K562 (cell line): Measurements from ENCODE around the gene MICAL2. TPM values are rescaled to one million over a fixed set of nuclear protein-coding genes. Genes with fewer than 3 reads are reported as not detected.
A peak's percentile ranks its signal among the peaks of the same experiment; 100 is the strongest.

Source experiments
- ATAC-seq: fragments of 200-7000 bp; cut with Tn5 transposase; 3 replicates; pipeline ENCODE4 v1.9.1; 2020; ENCODE audit warnings: moderate library complexity
- BruUV-seq: library from RNA; stranded (reverse); fragments of 400-500 nt; replicated peaks from 2 replicates; lab custom pipeline; 2021; lab: Mats Ljungman, UMichigan
- CTCF ChIA-PET: fragments of 300-600 bp; formaldehyde crosslinking; extraction: SDS; loops from one replicate; lab custom pipeline; 2021; ENCODE audit warnings: low intra/inter-chr PET ratio; lab: Yijun Ruan, JAX
- POLR2A ChIA-PET: fragments of 300-600, 350-650 bp; sonication (Branson Sonifier 250); formaldehyde crosslinking; extraction: SDS; loops from one replicate; lab custom pipeline; 2021; ENCODE audit warnings: antibody characterized with exemption, inconsistent platforms; lab: Yijun Ruan, JAX
- DNase-seq, 4 experiments: peaks; one replicate each; pipeline versions ENCODE4 v3.0.0 to v3.0.0-alpha.2; 2011 to 2018; ENCODE audit warnings: low spot score in 3 of 4, mixed read lengths in 3 of 4; ENCODE audit errors: extremely low read depth in 1 of 4
- FAIRE-seq: peaks from 2 replicates; lab custom pipeline; 2011; peaks lifted over from hg19 to GRCh38; lab: Jason Lieb, UNC
- H2AFZ ChIP-seq: 2 replicates; pipeline ENCODE4 v1.6.0; 2011; ENCODE audit warnings: low read depth, low read length, control low read depth, inconsistent platforms
- H3K27ac ChIP-seq: fragments of 200-600 bp; 3 replicates; pipeline ENCODE4 v1.8.0; 2011; ENCODE audit warnings: low read depth, mild to moderate bottlenecking, control low read depth, inconsistent platforms, low read length, moderate library complexity, mixed read lengths; ENCODE audit errors: extremely low read depth
- H3K27me3 ChIP-seq, 2 experiments: fragments of 300-600 bp in 1 of 2; 2 replicates in 1 of 2; 3 replicates in 1 of 2; pipeline versions ENCODE4 v1.6.0 to v1.8.0; 2011; ENCODE audit warnings: inconsistent platforms in 2 of 2, low read length in 2 of 2, mild to moderate bottlenecking in 1 of 2, mixed read lengths in 1 of 2, moderate library complexity in 1 of 2; ENCODE audit not compliant: control insufficient read depth in 2 of 2, insufficient read depth in 2 of 2
- H3K36me3 ChIP-seq: fragments of 300-600 bp; 3 replicates; pipeline ENCODE4 v1.8.0; 2011; ENCODE audit warnings: mild to moderate bottlenecking, low read length, inconsistent platforms; ENCODE audit not compliant: control insufficient read depth, insufficient read depth
- H3K4me1 ChIP-seq, 2 experiments: fragments of 200-600 bp in 1 of 2; replicated peaks in 1 of 2; 2 replicates in 1 of 2; 3 replicates in 1 of 2; pipeline versions ENCODE4 v1.5.1 to v1.8.0; 2011; ENCODE audit warnings: inconsistent platforms in 2 of 2, low read length in 2 of 2, mild to moderate bottlenecking in 1 of 2, mixed read lengths in 1 of 2, moderate library complexity in 1 of 2; ENCODE audit not compliant: control insufficient read depth in 2 of 2, insufficient read depth in 2 of 2
- H3K4me2 ChIP-seq: 2 replicates; pipeline ENCODE4 v1.6.1; 2011; ENCODE audit warnings: low read length, control low read depth, inconsistent platforms, mixed read lengths; ENCODE audit not compliant: insufficient read depth
- H3K4me3 ChIP-seq: fragments of 200-600 bp; sonication (generic), shearing (Covaris generic); 2 replicates; pipeline ENCODE4 v1.5.1; 2016; ENCODE audit warnings: control low read depth, inconsistent platforms
- H3K79me2 ChIP-seq: fragments of 200-600 bp; 3 replicates; pipeline ENCODE4 v1.8.0; 2011; ENCODE audit warnings: low read length, inconsistent platforms; ENCODE audit not compliant: control insufficient read depth, insufficient read depth
- H3K9ac ChIP-seq, 2 experiments: 2 replicates each; pipeline versions ENCODE4 v1.6.0 to v1.6.1; 2011; ENCODE audit warnings: low read depth in 2 of 2, low read length in 2 of 2, control low read depth in 1 of 2, inconsistent platforms in 1 of 2, mild to moderate bottlenecking in 1 of 2, mixed read lengths in 1 of 2; ENCODE audit not compliant: insufficient read depth in 1 of 2
- H3K9me1 ChIP-seq: one replicate; pipeline ENCODE4 v1.6.0; 2011; ENCODE audit warnings: inconsistent platforms, mild to moderate bottlenecking, low read length, moderate library complexity; ENCODE audit not compliant: control insufficient read depth, insufficient read depth
- H3K9me3 ChIP-seq: replicated peaks from 2 replicates; pipeline ENCODE4 v1.5.1; 2011; ENCODE audit warnings: low read depth, low read length, inconsistent platforms; ENCODE audit not compliant: control insufficient read depth, insufficient read depth
- H4K20me1 ChIP-seq: replicated peaks from 2 replicates; pipeline ENCODE4 v1.6.1; 2011; ENCODE audit warnings: low read length, inconsistent platforms, mixed read lengths; ENCODE audit not compliant: control insufficient read depth, insufficient read depth
- ESRRA ChIP-seq: fragments of 450-650 bp; IDR thresholded peaks from 2 replicates; pipeline ENCODE4 v1.6.1; 2014; ENCODE audit warnings: low read depth, mild to moderate bottlenecking, moderate library complexity, borderline replicate concordance
- PRDM10 ChIP-seq: fragments of 450-650 bp; IDR thresholded peaks from 2 replicates; pipeline ENCODE4 v1.6.1; 2018; ENCODE audit not compliant: partially characterized antibody
- SMARCE1 ChIP-seq: fragments of 450-650 bp; IDR thresholded peaks from 2 replicates; pipeline ENCODE4 v1.7.1; 2016; ENCODE audit warnings: mild to moderate bottlenecking
- SP2 ChIP-seq: IDR thresholded peaks from 2 replicates; pipeline ENCODE4 v1.6.1; 2011; ENCODE audit warnings: mild to moderate bottlenecking, low read depth, low read length, moderate library complexity; ENCODE audit not compliant: poor library complexity, severe bottlenecking; ENCODE audit errors: extremely low read depth
- YY1 ChIP-seq, 3 experiments: IDR thresholded peaks; 2 replicates each; pipeline ENCODE4 v1.6.1; 2011; ENCODE audit warnings: low read length in 2 of 3, mild to moderate bottlenecking in 2 of 3, moderate library complexity in 2 of 3, borderline replicate concordance in 1 of 3, control low read depth in 1 of 3, low read depth in 1 of 3; ENCODE audit not compliant: insufficient read depth in 3 of 3, insufficient replicate concordance in 2 of 3, control insufficient read depth in 1 of 3, insufficient read length in 1 of 3; ENCODE audit errors: extremely low read depth in 1 of 3
- WGBS: fragments of 100-300 bp; shearing (Covaris generic); methylation state at CpG from one replicate; pipeline ENCODE4 v1.1.6; 2016; ENCODE audit warnings: low coverage, mixed read lengths; ENCODE audit not compliant: insufficient coverage; ENCODE audit errors: missing lambda C conversion rate; 5-methylcytosine and 5-hydroxymethylcytosine counted together
- in situ Hi-C: fragments of 300-500 bp; cut with MboI; formaldehyde crosslinking; loops from 4 replicates; pipeline ENCODE4 v1.15.0; 2018; ENCODE audit warnings: inconsistent platforms, mixed read lengths
- intact Hi-C: fragments of 100-400 bp; cut with micrococcal nuclease; formaldehyde crosslinking; loops from 2 replicates; pipeline ENCODE4 v1.14.2; 2022
- polyA plus RNA-seq, 8 experiments: library from polyadenylated mRNA; depleted of rRNA in 4 of 8; stranded (reverse) in 5 of 8; unstranded in 3 of 8; fragments of >200 nt; fragmentation: Nextera tagmentation in 2 of 8; fragmentation: Illumina TruSeq in 1 of 8; extraction: Ambion mirVana in 2 of 8; extraction: Trizol in 1 of 8; gene quantifications; 2 replicates each; pipeline versions ENCODE4 v1.2.1 to v1.2.3, GENCODE V29; 2011 to 2014; ENCODE audit warnings: inconsistent platforms in 1 of 8, missing spikeins in 1 of 8
- total RNA-seq, 7 experiments: library from RNA; depleted of rRNA in 6 of 7; stranded (reverse); fragments of >200 nt in 6 of 7; fragmentation: Illumina TruSeq in 2 of 7; extraction: Trizol in 2 of 7; gene quantifications; 2 replicates each; pipeline versions ENCODE4 v1.2.1 to v1.2.3, GENCODE V29; 2011 to 2021; ENCODE audit warnings: low replicate concordance in 1 of 7

MICAL2 gene
- total and polyA plus RNA-seq, 9 of the 15 experiments (the other 6 are each of a cell fraction or from before 2014, with no cell fraction given), result 4.7 to 64.2 (median 33.6) TPM

GRCh38 chr11:12162652-12163051 lies 52.3 kb downstream of the MICAL2 start:
- WGBS, result 83% methylated on average over 1 of the region's 1 CpG
- no peak for DNase-seq
- no peak overlapping the region for H3K27ac ChIP-seq
- peaks cover 33% of the 10 kb centered on the region; the same call in 2 of the 3 replicates for H3K36me3 ChIP-seq
- POLR2A ChIA-PET, result interaction anchor here (2.4 kb wide), 1 partner anchor 10 kb away, joined by 7 read pairs; no protein-coding TSS in a partner anchor
- H3K9me3 ChIP-seq, result no peaks in the 10 kb centered on the region
- H4K20me1 ChIP-seq, result no peaks in the 10 kb centered on the region
- H3K4me2 ChIP-seq, result no peak overlapping the region
- intact Hi-C loops (no loop called here), in situ Hi-C loops (no loop called here)
- CTCF ChIA-PET, result no interaction called here
- no peaks in the 10 kb centered on the region for H3K79me2 ChIP-seq
- H3K9ac ChIP-seq, result no peak overlapping the region
- H3K4me1 ChIP-seq, result peaks cover 35 to 53% of the 10 kb centered on the region in 2 experiments
- H3K9me1 ChIP-seq, result no peaks in the 10 kb centered on the region
- H3K4me3 ChIP-seq, result no peak overlapping the region
- no TSS peak for BruUV-seq
- ATAC-seq, result no peak
- TF ChIP-seq ESRRA, result peak; percentile 74
- no peak for TF ChIP-seq SP2
- TF ChIP-seq, all 486 proteins: peak for 1
- no peak for FAIRE-seq
- Histone ChIP-seq H3K27me3 (no peaks in the 10 kb centered on the region), H2AFZ (no peak overlapping the region)

GRCh38 chr11:12163181-12163941 lies 53.0 kb downstream of the MICAL2 start:
- intact Hi-C loops, result no loop called here
- WGBS, result 79% methylated on average over 13 of the region's 13 CpGs
- BruUV-seq, result no TSS peak
- no peak overlapping the region for H3K4me2 ChIP-seq
- H3K9ac ChIP-seq, result 0 out of 4 replicates have a peak overlapping the region, but pooled peaks of 1 of the 2 experiments have one; percentile 40
- no peak overlapping the region for H2AFZ ChIP-seq
- ChIA-PET POLR2A (interaction anchor here (1.3 to 2.4 kb wide), 2 partner anchors 9 to 15 kb away, joined by 5 to 7 read pairs; no protein-coding TSS in a partner anchor), CTCF (no interaction called here)
- H3K9me1 ChIP-seq, result no peaks in the 10 kb centered on the region
- FAIRE-seq (no peak), ATAC-seq (no peak), DNase-seq (no peak)
- H3K36me3 ChIP-seq, result peaks cover 38% of the 10 kb centered on the region
- H3K9me3 ChIP-seq, result no peaks in the 10 kb centered on the region
- H3K79me2 ChIP-seq, result no peaks in the 10 kb centered on the region; the same call in 2 of the 3 replicates
- H3K4me1 ChIP-seq, result peaks cover 42 to 55% of the 10 kb centered on the region in 2 experiments
- in situ Hi-C loops, result no loop called here
- H3K27ac ChIP-seq, result no peak overlapping the region
- no peaks in the 10 kb centered on the region for H3K27me3 ChIP-seq
- TF ChIP-seq PRDM10 (peak; percentile 25), YY1 (IDR thresholded peaks at IDR 0.05; ENCODE audit: borderline replicate concordance in 1 of 3, control insufficient read depth in 1 of 3, extremely low read depth in 1 of 3, insufficient read depth in 3 of 3, insufficient read length in 1 of 3, insufficient replicate concordance in 2 of 3, low read depth in 1 of 3, low read length in 2 of 3) (no peak), SMARCE1 (no peak)
- TF ChIP-seq, all 486 proteins: peak for 1
- Histone ChIP-seq H4K20me1 (no peaks in the 10 kb centered on the region), H3K4me3 (no peak overlapping the region)
